ENCODE results near the gene EMC9.

- no peak for TF ChIP-seq CTCF (IDR thresholded peaks at IDR 0.05)
- no peak for TF ChIP-seq EZH2phosphoT487 (IDR thresholded peaks at IDR 0.05; ENCODE audit: borderline replicate concordance, low read depth)
- TF ChIP-seq EP300 (IDR thresholded peaks at IDR 0.05; ENCODE audit: borderline replicate concordance in 1 of 2, low read depth in 1 of 2, low read length in 1 of 2) = peak; percentile 4 to 31; a peak in 1 of 4 replicates
- peak; percentile 100 for TF ChIP-seq MXI1 (IDR thresholded peaks at IDR 0.05; ENCODE audit: low read depth, low read length)
- TF ChIP-seq, protein P1, sequence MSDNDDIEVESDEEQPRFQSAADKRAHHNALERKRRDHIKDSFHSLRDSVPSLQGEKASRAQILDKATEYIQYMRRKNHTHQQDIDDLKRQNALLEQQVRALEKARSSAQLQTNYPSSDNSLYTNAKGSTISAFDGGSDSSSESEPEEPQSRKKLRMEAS (IDR thresholded peaks at IDR 0.05; ENCODE audit: low read depth) = peak; percentile 100
- peak; percentile 89 for TF ChIP-seq POLR2AphosphoS5 (IDR thresholded peaks at IDR 0.05; ENCODE audit: low read depth, low read length)
- TF ChIP-seq FOXM1 (IDR thresholded peaks at IDR 0.05; ENCODE audit: low read depth) = no peak
- TF ChIP-seq, protein P2, sequence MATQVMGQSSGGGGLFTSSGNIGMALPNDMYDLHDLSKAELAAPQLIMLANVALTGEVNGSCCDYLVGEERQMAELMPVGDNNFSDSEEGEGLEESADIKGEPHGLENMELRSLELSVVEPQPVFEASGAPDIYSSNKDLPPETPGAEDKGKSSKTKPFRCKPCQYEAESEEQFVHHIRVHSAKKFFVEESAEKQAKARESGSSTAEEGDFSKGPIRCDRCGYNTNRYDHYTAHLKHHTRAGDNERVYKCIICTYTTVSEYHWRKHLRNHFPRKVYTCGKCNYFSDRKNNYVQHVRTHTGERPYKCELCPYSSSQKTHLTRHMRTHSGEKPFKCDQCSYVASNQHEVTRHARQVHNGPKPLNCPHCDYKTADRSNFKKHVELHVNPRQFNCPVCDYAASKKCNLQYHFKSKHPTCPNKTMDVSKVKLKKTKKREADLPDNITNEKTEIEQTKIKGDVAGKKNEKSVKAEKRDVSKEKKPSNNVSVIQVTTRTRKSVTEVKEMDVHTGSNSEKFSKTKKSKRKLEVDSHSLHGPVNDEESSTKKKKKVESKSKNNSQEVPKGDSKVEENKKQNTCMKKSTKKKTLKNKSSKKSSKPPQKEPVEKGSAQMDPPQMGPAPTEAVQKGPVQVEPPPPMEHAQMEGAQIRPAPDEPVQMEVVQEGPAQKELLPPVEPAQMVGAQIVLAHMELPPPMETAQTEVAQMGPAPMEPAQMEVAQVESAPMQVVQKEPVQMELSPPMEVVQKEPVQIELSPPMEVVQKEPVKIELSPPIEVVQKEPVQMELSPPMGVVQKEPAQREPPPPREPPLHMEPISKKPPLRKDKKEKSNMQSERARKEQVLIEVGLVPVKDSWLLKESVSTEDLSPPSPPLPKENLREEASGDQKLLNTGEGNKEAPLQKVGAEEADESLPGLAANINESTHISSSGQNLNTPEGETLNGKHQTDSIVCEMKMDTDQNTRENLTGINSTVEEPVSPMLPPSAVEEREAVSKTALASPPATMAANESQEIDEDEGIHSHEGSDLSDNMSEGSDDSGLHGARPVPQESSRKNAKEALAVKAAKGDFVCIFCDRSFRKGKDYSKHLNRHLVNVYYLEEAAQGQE (IDR thresholded peaks at IDR 0.05; ENCODE audit: low read depth, low read length) = peak; percentile 43; the same call in 1 of the 2 replicates
- TF ChIP-seq YY1 (IDR thresholded peaks at IDR 0.05; ENCODE audit: low read depth) = peak; percentile 66; the same call in 1 of the 2 replicates
- peak; percentile 21; the same call in 1 of the 2 replicates for TF ChIP-seq JUND (IDR thresholded peaks at IDR 0.05)
Observed at GRCh38 chr14:24188251-24189058, 47.1 kb upstream of the EMC9 start, which contains the start of gene IPO4.
